ENCODE data around the gene OR4C3. TPM values are rescaled to one million over a fixed set of nuclear protein-coding genes. Genes with fewer than 3 reads are reported as not detected.
A peak's percentile ranks its signal among the peaks of the same experiment; 100 is the strongest.
"Not testable (repeated sequence)": the region's sequence is repeated elsewhere in the genome, so short reads cannot be mapped to it uniquely, and the experiment has no call there.

Gene OR4C3
- total RNA-seq = not detected in 2 replicates
- long read RNA-seq = 0 reads

GRCh38 chr11:48324620-48325019, at the start of gene OR4C3:
OR4C3 (plus strand) TSS chr11:48324920; CDS start chr11:48325022, 102 bp downstream.
- H3K27me3 Mint-ChIP-seq (ENCODE audit: unreplicated experiment) = not testable (repeated sequence)

GRCh38 chr11:48305923-48306322, 18.8 kb upstream of the OR4C3 start, which contains the start of gene OR4S1:
OR4S1 (plus strand) TSS chr11:48306223; CDS start chr11:48306223, 0 bp downstream.
- H3K9me3 Mint-ChIP-seq (ENCODE audit: unreplicated experiment) = no peaks in the 10 kb centered on the region
- no peaks in the 10 kb centered on the region for H3K4me1 Mint-ChIP-seq (ENCODE audit: unreplicated experiment)
- no peak for TF ChIP-seq CTCF (IDR thresholded peaks at IDR 0.05)
- H3K4me3 Mint-ChIP-seq (ENCODE audit: unreplicated experiment) = no peak within 1 kb of the TSS
- no peaks in the 10 kb centered on the region for H3K36me3 Mint-ChIP-seq (ENCODE audit: unreplicated experiment)
- H3K27ac Mint-ChIP-seq (ENCODE audit: unreplicated experiment) = no peak within 1 kb of the TSS
- no peak for DNase-seq (ENCODE audit: extremely low spot score, unreplicated experiment)
- H3K27me3 Mint-ChIP-seq (ENCODE audit: unreplicated experiment) = no peaks in the 10 kb centered on the region

More at GRCh38 chr11:48324620-48325019, at the start of gene OR4C3:
- not testable (repeated sequence) for H3K9me3 Mint-ChIP-seq (ENCODE audit: unreplicated experiment); H3K27ac Mint-ChIP-seq (ENCODE audit: unreplicated experiment); H3K4me3 Mint-ChIP-seq (ENCODE audit: unreplicated experiment); H3K4me1 Mint-ChIP-seq (ENCODE audit: unreplicated experiment); DNase-seq (ENCODE audit: extremely low spot score, unreplicated experiment); H3K36me3 Mint-ChIP-seq (ENCODE audit: unreplicated experiment)

GRCh38 chr11:48307760-48308386, 16.8 kb upstream of the OR4C3 start:
- DNase-seq (ENCODE audit: extremely low spot score, unreplicated experiment) = no peak
- Mint-ChIP-seq H3K27ac (ENCODE audit: unreplicated experiment) (no peak overlapping the region), H3K4me3 (ENCODE audit: unreplicated experiment) (no peak overlapping the region), H3K36me3 (ENCODE audit: unreplicated experiment) (no peaks in the 10 kb centered on the region), H3K27me3 (ENCODE audit: unreplicated experiment) (no peaks in the 10 kb centered on the region), H3K9me3 (ENCODE audit: unreplicated experiment) (no peaks in the 10 kb centered on the region), H3K4me1 (ENCODE audit: unreplicated experiment) (no peaks in the 10 kb centered on the region)
- peak; percentile 74 for TF ChIP-seq CTCF (IDR thresholded peaks at IDR 0.05)

- H3K27ac Mint-ChIP-seq (ENCODE audit: unreplicated experiment); DNase-seq (ENCODE audit: extremely low spot score, unreplicated experiment); H3K36me3 Mint-ChIP-seq (ENCODE audit: unreplicated experiment); H3K4me1 Mint-ChIP-seq (ENCODE audit: unreplicated experiment); H3K27me3 Mint-ChIP-seq (ENCODE audit: unreplicated experiment); H3K4me3 Mint-ChIP-seq (ENCODE audit: unreplicated experiment): not testable (repeated sequence)
- peaks cover 13% of the 10 kb centered on the region for H3K9me3 Mint-ChIP-seq (ENCODE audit: unreplicated experiment)
Measured at GRCh38 chr11:48313590-48313989, 11.1 kb upstream of the OR4C3 start.

GRCh38 chr11:48319813-48320212, 4.9 kb upstream of the OR4C3 start:
- not testable (repeated sequence) for DNase-seq (ENCODE audit: extremely low spot score, unreplicated experiment); H3K27me3 Mint-ChIP-seq (ENCODE audit: unreplicated experiment); H3K4me1 Mint-ChIP-seq (ENCODE audit: unreplicated experiment); H3K4me3 Mint-ChIP-seq (ENCODE audit: unreplicated experiment); H3K9me3 Mint-ChIP-seq (ENCODE audit: unreplicated experiment); H3K36me3 Mint-ChIP-seq (ENCODE audit: unreplicated experiment); H3K27ac Mint-ChIP-seq (ENCODE audit: unreplicated experiment)

GRCh38 chr11:48341466-48341865, 16.7 kb downstream of the OR4C3 start:
- Mint-ChIP-seq H3K4me1 (ENCODE audit: unreplicated experiment) (no peaks in the 10 kb centered on the region), H3K4me3 (ENCODE audit: unreplicated experiment) (no peak overlapping the region), H3K36me3 (ENCODE audit: unreplicated experiment) (no peaks in the 10 kb centered on the region), H3K27me3 (ENCODE audit: unreplicated experiment) (no peaks in the 10 kb centered on the region), H3K27ac (ENCODE audit: unreplicated experiment) (no peak overlapping the region), H3K9me3 (ENCODE audit: unreplicated experiment) (peaks cover 9% of the 10 kb centered on the region)
- no peak for TF ChIP-seq CTCF (IDR thresholded peaks at IDR 0.05)
- no peak for DNase-seq (ENCODE audit: extremely low spot score, unreplicated experiment)

GRCh38 chr11:48342505-48342904, 17.8 kb downstream of the OR4C3 start:
- H3K4me3 Mint-ChIP-seq (ENCODE audit: unreplicated experiment); H3K4me1 Mint-ChIP-seq (ENCODE audit: unreplicated experiment); DNase-seq (ENCODE audit: extremely low spot score, unreplicated experiment); H3K27me3 Mint-ChIP-seq (ENCODE audit: unreplicated experiment); H3K36me3 Mint-ChIP-seq (ENCODE audit: unreplicated experiment); H3K27ac Mint-ChIP-seq (ENCODE audit: unreplicated experiment); H3K9me3 Mint-ChIP-seq (ENCODE audit: unreplicated experiment): not testable (repeated sequence)

- peaks cover 20% of the 10 kb centered on the region for H3K9me3 Mint-ChIP-seq (ENCODE audit: unreplicated experiment)
- H3K27ac Mint-ChIP-seq (ENCODE audit: unreplicated experiment) = not testable (repeated sequence)
Measured at GRCh38 chr11:48346286-48346685, 21.6 kb downstream of the OR4C3 start.

More at GRCh38 chr11:48346286-48346685, 21.6 kb downstream of the OR4C3 start:
- not testable (repeated sequence) for DNase-seq (ENCODE audit: extremely low spot score, unreplicated experiment); H3K4me3 Mint-ChIP-seq (ENCODE audit: unreplicated experiment); H3K4me1 Mint-ChIP-seq (ENCODE audit: unreplicated experiment); H3K27me3 Mint-ChIP-seq (ENCODE audit: unreplicated experiment); H3K36me3 Mint-ChIP-seq (ENCODE audit: unreplicated experiment)

Data from osteocyte (in vitro differentiated cells).